Thoracic aorta (tissue), 2 donors: ENCODE data around the gene HECTD1. TPM values are rescaled to one million over a fixed set of nuclear protein-coding genes. Genes with fewer than 3 reads are reported as not detected.
A peak's percentile ranks its signal among the peaks of the same experiment; 100 is the strongest.

Experiments used
- ATAC-seq: fragments of 150-250 bp; one replicate; pipeline ENCODE4 v1.8.0; 2017; ENCODE audit warnings: low read depth; ENCODE audit not compliant: insufficient number of reproducible peaks, low FRiP score
- DNase-seq: peaks from one replicate; pipeline ENCODE4 v3.0.0-alpha.2; 2020; ENCODE audit warnings: low spot score
- H3K27ac ChIP-seq, 2 donors: fragments of 200-600 bp; sonication (generic); 1 replicate in 1 of 2; 2 replicates in 1 of 2; pipeline ENCODE4 v1.5.1; 2016; ENCODE audit warnings: mild to moderate bottlenecking in 2 of 2, moderate library complexity in 2 of 2
- H3K27me3 ChIP-seq: fragments of 200-600 bp; sonication (generic); replicated peaks from 2 replicates; pipeline ENCODE4 v1.6.0; 2016; ENCODE audit warnings: mild to moderate bottlenecking; ENCODE audit not compliant: insufficient read depth
- H3K36me3 ChIP-seq: fragments of 200-600 bp; sonication (generic); one replicate; pipeline ENCODE4 v1.5.1; 2016
- H3K4me1 ChIP-seq, 2 donors: fragments of 200-600 bp; sonication (generic); 1 replicate in 1 of 2; 2 replicates in 1 of 2; pipeline versions ENCODE4 v1.5.1 to v1.6.0; 2016; ENCODE audit warnings: low read depth in 2 of 2, mild to moderate bottlenecking in 1 of 2; ENCODE audit not compliant: control insufficient read depth in 1 of 2
- H3K4me3 ChIP-seq: fragments of 200-600 bp; sonication (generic); 2 replicates; pipeline ENCODE4 v1.5.1; 2016; ENCODE audit warnings: mild to moderate bottlenecking
- H3K9me3 ChIP-seq: fragments of 200-600 bp; sonication (generic); 2 replicates; pipeline ENCODE4 v1.5.1; 2016
- total RNA-seq, 2 donors: library from RNA; depleted of rRNA; stranded (reverse); fragments of >200 nt; gene quantifications; one replicate each; pipeline versions ENCODE4 v1.1.0 to v1.2.3, GENCODE V29; 2016
- TF ChIP-seq, protein P1 (sequence below): fragments of 200-600 bp; sonication (generic); IDR thresholded peaks from one replicate; pipeline ENCODE4 v1.5.1; 2019; ENCODE audit warnings: antibody characterized with exemption

The HECTD1 gene
- total RNA-seq, 2 donors from 2014 or later: 82.6 to 185 TPM

DNA sequence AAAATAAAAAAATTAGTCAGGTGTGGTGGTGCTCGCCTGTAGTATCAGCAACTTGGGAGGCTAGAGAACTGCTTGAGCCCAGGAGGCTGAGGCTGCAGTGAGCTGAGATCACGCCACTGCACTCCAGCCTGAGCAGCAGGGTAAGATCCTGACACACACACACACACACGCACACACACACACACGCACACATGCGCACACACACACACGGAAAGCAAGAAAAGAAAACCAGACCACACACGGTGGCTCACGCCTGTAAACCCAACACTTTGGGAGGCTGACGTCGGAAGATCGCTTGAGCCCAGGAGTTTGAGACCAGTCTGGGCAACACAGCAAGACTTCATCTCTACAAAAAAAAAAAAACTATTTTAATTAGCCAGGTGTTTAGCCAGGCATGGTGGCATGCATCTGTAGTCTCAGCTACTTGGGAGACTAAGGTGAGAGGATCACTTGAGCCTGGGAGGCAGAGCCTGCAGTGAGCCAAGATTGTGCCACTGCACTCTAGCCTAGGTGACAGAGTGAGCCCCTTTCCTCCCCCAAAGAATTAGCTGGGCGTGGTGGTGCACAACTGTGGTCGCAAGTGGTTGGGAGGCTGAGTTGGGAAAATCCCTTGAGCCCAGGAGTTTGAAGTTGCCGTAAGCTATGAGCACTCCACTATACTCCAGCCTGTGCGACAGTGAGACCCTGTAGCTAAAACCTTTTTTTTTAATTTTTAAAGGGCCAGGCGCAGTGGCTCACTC is 44.5 kb downstream of the HECTD1 start:
- Histone ChIP-seq H3K4me1 (peaks cover 23 to 29% of the 10 kb centered on the region in 2 donors), H3K4me3 (no peak overlapping the region), H3K27me3 (no peaks in the 10 kb centered on the region), H3K9me3 (no peaks in the 10 kb centered on the region), H3K36me3 (peaks cover 12% of the 10 kb centered on the region), H3K27ac (peak overlapping the region; percentile 64 to 86)
- DNase-seq (no peak), ATAC-seq (no peak)
- TF ChIP-seq, protein P1, sequence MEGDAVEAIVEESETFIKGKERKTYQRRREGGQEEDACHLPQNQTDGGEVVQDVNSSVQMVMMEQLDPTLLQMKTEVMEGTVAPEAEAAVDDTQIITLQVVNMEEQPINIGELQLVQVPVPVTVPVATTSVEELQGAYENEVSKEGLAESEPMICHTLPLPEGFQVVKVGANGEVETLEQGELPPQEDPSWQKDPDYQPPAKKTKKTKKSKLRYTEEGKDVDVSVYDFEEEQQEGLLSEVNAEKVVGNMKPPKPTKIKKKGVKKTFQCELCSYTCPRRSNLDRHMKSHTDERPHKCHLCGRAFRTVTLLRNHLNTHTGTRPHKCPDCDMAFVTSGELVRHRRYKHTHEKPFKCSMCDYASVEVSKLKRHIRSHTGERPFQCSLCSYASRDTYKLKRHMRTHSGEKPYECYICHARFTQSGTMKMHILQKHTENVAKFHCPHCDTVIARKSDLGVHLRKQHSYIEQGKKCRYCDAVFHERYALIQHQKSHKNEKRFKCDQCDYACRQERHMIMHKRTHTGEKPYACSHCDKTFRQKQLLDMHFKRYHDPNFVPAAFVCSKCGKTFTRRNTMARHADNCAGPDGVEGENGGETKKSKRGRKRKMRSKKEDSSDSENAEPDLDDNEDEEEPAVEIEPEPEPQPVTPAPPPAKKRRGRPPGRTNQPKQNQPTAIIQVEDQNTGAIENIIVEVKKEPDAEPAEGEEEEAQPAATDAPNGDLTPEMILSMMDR: no peak

DNA sequence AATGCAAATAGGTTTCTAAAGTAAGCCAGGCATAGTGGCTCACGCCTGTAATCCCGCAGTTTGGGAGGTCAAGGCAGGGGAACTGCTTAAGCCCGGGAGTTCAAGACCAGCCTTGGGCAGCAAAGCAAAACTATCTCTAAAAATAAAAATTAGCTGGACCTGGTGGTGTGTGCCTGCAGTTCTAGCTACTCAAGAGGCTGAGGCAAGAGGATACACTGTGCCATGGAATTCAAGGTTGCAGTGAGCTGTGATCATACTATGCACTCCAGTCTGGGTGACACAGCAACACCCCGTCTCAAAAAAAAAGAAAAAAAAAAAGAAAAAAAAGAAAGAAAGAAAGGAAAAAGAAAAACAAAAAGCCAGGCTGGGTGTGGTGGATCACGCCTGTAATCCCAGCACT is 46.3 kb downstream of the HECTD1 start:
- Histone ChIP-seq H3K27ac (peak overlapping the region in 1 of 2 donors; percentile 34), H3K27me3 (no peaks in the 10 kb centered on the region), H3K9me3 (no peaks in the 10 kb centered on the region), H3K4me3 (no peak overlapping the region), H3K4me1 (peaks cover 19 to 26% of the 10 kb centered on the region in 2 donors), H3K36me3 (peaks cover 12% of the 10 kb centered on the region)
- ATAC-seq (no peak), DNase-seq (no peak)
- TF ChIP-seq, protein P1: no peak

- peaks cover 12 to 13% of the 10 kb centered on the region in 2 donors for H3K4me1 ChIP-seq
- peaks cover 14% of the 10 kb centered on the region for H3K36me3 ChIP-seq
- no peaks in the 10 kb centered on the region for H3K27me3 ChIP-seq
- H3K4me3 ChIP-seq: no peak overlapping the region
- H3K27ac ChIP-seq: no peak overlapping the region
- TF ChIP-seq, protein P1: no peak
- H3K9me3 ChIP-seq: no peaks in the 10 kb centered on the region
- no peak for DNase-seq
- no peak for ATAC-seq
Observed at GRCh38 chr14:31159682-31160296, 47.8 kb downstream of the HECTD1 start.

GRCh38 chr14:31154956-31155355 is 52.6 kb downstream of the HECTD1 start:
- Histone ChIP-seq H3K36me3 (peaks cover 16% of the 10 kb centered on the region), H3K4me3 (no peak overlapping the region), H3K9me3 (no peaks in the 10 kb centered on the region), H3K4me1 (peaks cover 5 to 8% of the 10 kb centered on the region in 2 donors), H3K27ac (no peak overlapping the region), H3K27me3 (no peaks in the 10 kb centered on the region)
- no peak for ATAC-seq
- TF ChIP-seq, protein P1: no peak
- DNase-seq: no peak

- Histone ChIP-seq H3K27ac (no peak overlapping the region), H3K27me3 (no peaks in the 10 kb centered on the region), H3K9me3 (no peaks in the 10 kb centered on the region), H3K4me3 (no peak overlapping the region), H3K36me3 (peaks cover 28% of the 10 kb centered on the region), H3K4me1 (no peaks in the 10 kb centered on the region)
- TF ChIP-seq, protein P1: no peak
- ATAC-seq: no peak
- DNase-seq: no peak
Observed at GRCh38 chr14:31142455-31143087, 65.0 kb downstream of the HECTD1 start.
